HUES64 (cell line): ENCODE measurements around the gene RAB3A.

ENCODE experiments used
- H3K27ac ChIP-seq: 2 replicates; pipeline ENCODE4 v1.7.0; 2013; ENCODE audit warnings: low read depth, low read length, inconsistent platforms
- H3K27me3 ChIP-seq: 2 replicates; pipeline ENCODE4 v1.6.1; 2013; ENCODE audit warnings: mild to moderate bottlenecking, low read length; ENCODE audit not compliant: insufficient read depth
- H3K36me3 ChIP-seq: 2 replicates; pipeline ENCODE4 v1.6.1; 2013; ENCODE audit warnings: mild to moderate bottlenecking, low read length; ENCODE audit not compliant: insufficient read depth
- H3K4me1 ChIP-seq: 2 replicates; pipeline ENCODE4 v1.6.1; 2013; ENCODE audit warnings: mild to moderate bottlenecking, low read length, moderate library complexity; ENCODE audit not compliant: insufficient read depth
- H3K4me3 ChIP-seq: 2 replicates; pipeline ENCODE4 v1.5.1; 2013; ENCODE audit warnings: mild to moderate bottlenecking, low read length, moderate library complexity
- H3K9ac ChIP-seq: 2 replicates; pipeline ENCODE4 v1.6.1; 2013; ENCODE audit warnings: mild to moderate bottlenecking, low read depth, low read length
- H3K9me3 ChIP-seq: 2 replicates; pipeline ENCODE4 v1.6.1; 2013; ENCODE audit warnings: low read depth, low read length; ENCODE audit not compliant: insufficient read depth
- WGBS: fragments of 150-250, 120-280 bp; methylation state at CpG from one replicate; pipeline ENCODE4 v1.1.7; 2013; ENCODE audit warnings: missing lambda C conversion rate; 5-methylcytosine and 5-hydroxymethylcytosine counted together

Gene RAB3A

DNA sequence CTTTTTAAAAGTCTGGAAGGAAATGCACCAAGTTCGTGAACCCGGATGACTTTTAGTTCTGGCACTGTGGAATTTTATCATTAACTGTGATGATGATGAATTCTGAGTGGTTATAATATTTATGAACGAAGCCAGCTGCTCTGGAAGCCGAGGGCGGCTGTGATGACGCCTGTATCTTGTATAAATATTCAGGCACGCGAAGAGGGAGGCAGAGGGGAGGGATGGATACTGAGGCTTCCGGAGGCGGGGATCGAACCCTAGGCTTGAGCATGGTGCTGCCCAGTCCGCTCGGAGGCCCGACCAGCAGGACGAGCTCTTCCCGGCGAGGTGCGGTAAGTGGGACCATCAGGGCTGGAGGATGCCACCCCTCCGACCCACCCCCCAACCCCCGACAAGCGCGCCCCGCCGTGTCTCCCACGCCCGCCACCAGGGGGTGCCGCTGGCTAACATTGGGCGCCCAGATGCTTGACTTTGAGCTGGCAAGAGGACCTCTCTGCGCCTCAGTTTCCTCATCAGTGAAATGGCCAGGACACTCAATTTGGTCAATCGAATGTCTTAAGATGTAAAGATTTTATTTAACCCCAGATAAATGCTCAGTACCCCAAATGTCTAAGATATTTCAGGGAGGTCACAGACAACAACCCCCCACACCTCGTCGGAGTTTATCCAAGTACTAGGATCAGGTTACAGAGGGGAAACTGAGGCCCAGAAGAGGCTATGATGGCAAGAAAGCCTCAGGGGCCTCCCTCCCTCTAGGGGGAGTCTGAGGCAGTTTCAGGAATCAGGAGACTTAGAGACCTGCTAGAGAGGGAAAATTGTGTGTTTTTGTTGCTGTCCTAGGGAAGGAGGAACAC, 4.5 kb upstream of the RAB3A start:
- H3K4me1 ChIP-seq = peaks cover 9% of the 10 kb centered on the region; the same call in 1 of the 2 replicates
- WGBS = 44% methylated on average over 30 of the region's 32 CpGs
- peaks cover 2% of the 10 kb centered on the region; the same call in 1 of the 2 replicates for H3K27me3 ChIP-seq
- no peak overlapping the region for H3K27ac ChIP-seq
- H3K36me3 ChIP-seq = no peaks in the 10 kb centered on the region
- no peak overlapping the region for H3K9ac ChIP-seq
- H3K4me3 ChIP-seq = no peak overlapping the region
- no peaks in the 10 kb centered on the region for H3K9me3 ChIP-seq

DNA sequence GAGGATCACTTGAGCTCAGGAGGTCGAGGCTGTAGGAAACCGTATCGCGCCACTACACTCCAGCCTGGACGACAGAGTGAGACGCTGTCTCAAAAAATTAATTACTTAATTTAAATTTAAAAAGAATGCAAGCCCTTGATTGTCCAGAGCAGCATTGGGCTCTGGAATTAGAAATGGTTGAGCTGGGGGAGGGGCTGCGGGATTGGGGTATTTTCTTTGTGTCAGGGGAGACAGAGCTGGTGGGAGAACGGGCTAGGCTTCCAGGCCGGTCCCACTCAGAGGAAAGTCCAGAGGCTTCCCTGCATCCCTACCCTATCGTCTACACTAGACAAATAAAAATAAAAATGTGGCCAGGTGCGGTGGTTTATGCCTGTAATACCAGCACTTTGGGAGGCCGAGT, 2.2 kb upstream of the RAB3A start:
- no peaks in the 10 kb centered on the region for H3K9me3 ChIP-seq
- peaks cover 7% of the 10 kb centered on the region; the same call in 1 of the 2 replicates for H3K27me3 ChIP-seq
- H3K9ac ChIP-seq = peak overlapping the region; percentile 74; the same call in 1 of the 2 replicates
- H3K27ac ChIP-seq = peak overlapping the region; percentile 97; the same call in 1 of the 2 replicates
- peaks cover 9% of the 10 kb centered on the region; the same call in 1 of the 2 replicates for H3K4me1 ChIP-seq
- 86% methylated on average over 10 of the region's 12 CpGs for WGBS
- peak overlapping the region; percentile 72 for H3K4me3 ChIP-seq
- peaks cover 10% of the 10 kb centered on the region; the same call in 1 of the 2 replicates for H3K36me3 ChIP-seq

DNA sequence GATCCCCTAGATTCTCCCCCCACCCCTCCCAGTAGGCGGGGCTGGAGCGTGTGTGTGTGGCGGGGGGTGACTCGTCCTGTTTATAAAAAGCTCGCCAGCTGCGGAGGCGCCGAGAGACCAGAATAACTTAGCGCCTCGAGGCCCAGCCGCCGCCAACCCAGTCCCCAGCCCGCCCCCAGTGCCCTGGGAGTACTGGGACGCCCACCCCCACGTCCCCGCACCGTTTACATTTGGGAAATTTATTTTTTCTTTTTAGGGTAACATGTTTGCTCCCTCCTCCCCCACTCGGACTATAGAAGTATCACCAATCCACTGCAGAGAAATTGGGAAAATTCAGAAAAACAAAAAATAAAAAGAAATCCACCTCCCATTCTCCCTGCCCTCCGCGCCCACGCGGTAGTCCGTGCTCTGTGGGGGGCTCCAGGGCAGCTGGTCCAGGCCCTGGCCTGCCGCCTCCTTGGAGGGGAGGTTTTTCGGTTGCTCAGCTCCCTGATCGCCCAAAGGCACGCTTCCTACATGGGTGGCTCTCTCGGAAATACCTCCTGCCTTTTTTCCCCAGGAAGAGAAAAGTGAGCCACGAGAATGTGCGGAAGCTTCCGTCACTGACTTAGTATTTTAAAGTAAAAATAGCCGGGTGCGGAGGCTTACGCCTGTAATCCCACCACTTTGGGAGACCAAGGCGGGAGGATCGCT, 1.5 kb upstream of the RAB3A start:
- Histone ChIP-seq H3K36me3 (peaks cover 10% of the 10 kb centered on the region; the same call in 1 of the 2 replicates), H3K9me3 (no peaks in the 10 kb centered on the region), H3K27ac (peak overlapping the region; percentile 97), H3K27me3 (peaks cover 7% of the 10 kb centered on the region; the same call in 1 of the 2 replicates), H3K4me1 (peaks cover 9% of the 10 kb centered on the region; the same call in 1 of the 2 replicates), H3K4me3 (peak overlapping the region; percentile 72), H3K9ac (peak overlapping the region; percentile 74)
- WGBS = 13% methylated on average over 29 of the region's 36 CpGs

- Histone ChIP-seq H3K9me3 (no peaks in the 10 kb centered on the region), H3K9ac (peak overlapping the region; percentile 74), H3K4me3 (peak overlapping the region; percentile 72), H3K27me3 (peaks cover 7% of the 10 kb centered on the region; the same call in 1 of the 2 replicates), H3K4me1 (peaks cover 9% of the 10 kb centered on the region; the same call in 1 of the 2 replicates), H3K27ac (peak overlapping the region; percentile 97), H3K36me3 (peaks cover 17% of the 10 kb centered on the region; the same call in 1 of the 2 replicates)
- whole genome bisulfite sequencing = under 1% methylated on average over 18 of the region's 22 CpGs
These were observed 755 bp upstream of the RAB3A start for GRCh38 chr19:18204394-18205199.

- Histone ChIP-seq H3K9ac (peak overlapping the region; percentile 35; the same call in 1 of the 2 replicates), H3K27ac (no peak overlapping the region), H3K4me3 (peak overlapping the region; percentile 72), H3K27me3 (peaks cover 7% of the 10 kb centered on the region; the same call in 1 of the 2 replicates), H3K4me1 (peaks cover 9% of the 10 kb centered on the region; the same call in 1 of the 2 replicates), H3K36me3 (peaks cover 26% of the 10 kb centered on the region; the same call in 1 of the 2 replicates), H3K9me3 (no peaks in the 10 kb centered on the region)
- 11% methylated on average over 34 of the region's 38 CpGs for WGBS
These were observed 407 bp downstream of the RAB3A start for GRCh38 chr19:18203408-18203862.

GRCh38 chr19:18202778-18203407, 949 bp downstream of the RAB3A start:
- 42% methylated on average over 32 of the region's 32 CpGs for WGBS
- H3K27ac ChIP-seq = no peak overlapping the region
- H3K4me3 ChIP-seq = peak overlapping the region; percentile 72

DNA sequence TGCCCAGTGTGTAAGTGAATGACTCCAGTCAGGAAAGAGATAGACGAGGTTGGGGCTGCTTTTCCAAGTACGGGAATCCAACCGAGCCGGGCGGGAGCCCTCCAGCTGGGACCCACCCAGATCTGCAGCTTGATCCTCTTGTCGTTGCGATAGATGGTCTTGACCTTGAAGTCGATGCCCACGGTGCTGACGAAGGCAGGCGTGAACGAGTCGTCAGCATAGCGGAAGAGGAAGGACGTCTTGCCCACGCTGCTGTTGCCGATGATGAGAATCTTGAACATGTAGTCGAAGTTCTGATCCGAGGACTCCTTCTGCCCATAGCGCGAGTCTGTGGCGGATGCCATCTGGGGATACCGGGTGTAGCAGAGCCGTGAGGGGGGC, 1.5 kb downstream of the RAB3A start:
- no peaks in the 10 kb centered on the region for H3K9me3 ChIP-seq
- H3K36me3 ChIP-seq = peaks cover 37% of the 10 kb centered on the region; the same call in 1 of the 2 replicates
- H3K27ac ChIP-seq = no peak overlapping the region
- no peak overlapping the region for H3K9ac ChIP-seq
- no peak overlapping the region; the same call in 1 of the 2 replicates for H3K4me3 ChIP-seq
- WGBS = 93% methylated on average over 24 of the region's 24 CpGs
- H3K4me1 ChIP-seq = peaks cover 7% of the 10 kb centered on the region; the same call in 1 of the 2 replicates
- peaks cover 7% of the 10 kb centered on the region; the same call in 1 of the 2 replicates for H3K27me3 ChIP-seq

More at GRCh38 chr19:18202778-18203407, 949 bp downstream of the RAB3A start:
- Histone ChIP-seq H3K9me3 (no peaks in the 10 kb centered on the region), H3K27me3 (peaks cover 7% of the 10 kb centered on the region; the same call in 1 of the 2 replicates), H3K9ac (peak overlapping the region; percentile 35; the same call in 1 of the 2 replicates), H3K4me1 (peaks cover 8% of the 10 kb centered on the region; the same call in 1 of the 2 replicates), H3K36me3 (peaks cover 32% of the 10 kb centered on the region; the same call in 1 of the 2 replicates)

GRCh38 chr19:18198374-18198773, 5.5 kb downstream of the RAB3A start:
- no peaks in the 10 kb centered on the region for H3K9me3 ChIP-seq
- peaks cover 6% of the 10 kb centered on the region; the same call in 1 of the 2 replicates for H3K27me3 ChIP-seq
- H3K9ac ChIP-seq = no peak overlapping the region
- no peak overlapping the region for H3K4me3 ChIP-seq
- 90% methylated on average over 6 of the region's 6 CpGs for WGBS
- peaks cover 55% of the 10 kb centered on the region for H3K36me3 ChIP-seq
- no peak overlapping the region for H3K27ac ChIP-seq
- H3K4me1 ChIP-seq = peaks cover 7% of the 10 kb centered on the region; the same call in 1 of the 2 replicates

GRCh38 chr19:18197941-18198340, 5.9 kb downstream of the RAB3A start:
- WGBS = 80% methylated on average over 6 of the region's 6 CpGs
- Histone ChIP-seq H3K9me3 (no peaks in the 10 kb centered on the region), H3K27ac (no peak overlapping the region), H3K4me1 (peaks cover 7% of the 10 kb centered on the region; the same call in 1 of the 2 replicates), H3K27me3 (peaks cover 1% of the 10 kb centered on the region; the same call in 1 of the 2 replicates), H3K4me3 (no peak overlapping the region), H3K9ac (no peak overlapping the region), H3K36me3 (peaks cover 55% of the 10 kb centered on the region)

- Histone ChIP-seq H3K9ac (no peak overlapping the region), H3K9me3 (no peaks in the 10 kb centered on the region), H3K36me3 (peaks cover 54% of the 10 kb centered on the region), H3K27me3 (no peaks in the 10 kb centered on the region), H3K4me1 (peaks cover 7% of the 10 kb centered on the region), H3K4me3 (no peak overlapping the region), H3K27ac (no peak overlapping the region)
- 92% methylated on average over 18 of the region's 18 CpGs for WGBS
These were observed 6.5 kb downstream of the RAB3A start for GRCh38 chr19:18197306-18197705.
